Lower leg skin (tissue), 3 donors: ENCODE results near the gene DRD4.

ENCODE experiments used
- CTCF ChIP-seq, 3 donors: fragments of 450-650 bp; IDR thresholded peaks; one replicate each; pipeline ENCODE4 v1.5.1; 2016; ENCODE audit warnings: antibody characterized with exemption in 3 of 3, mild to moderate bottlenecking in 3 of 3, moderate library complexity in 2 of 3
- POLR2A ChIP-seq, 2 donors: fragments of 450-650 bp; IDR thresholded peaks; one replicate each; pipeline ENCODE4 v1.6.1; 2016 to 2017; ENCODE audit warnings: antibody characterized with exemption in 2 of 2, mild to moderate bottlenecking in 1 of 2, moderate library complexity in 1 of 2

- TF ChIP-seq CTCF (IDR thresholded peaks at IDR 0.05) (no peak), POLR2A (IDR thresholded peaks at IDR 0.05) (no peak)
Measured at GRCh38 chr11:601573-602245, 35.4 kb upstream of the DRD4 start.
